ENCODE results near the gene POTED. TPM values are rescaled to one million over a fixed set of nuclear protein-coding genes. Genes with fewer than 3 reads are reported as not detected.
"Not testable (repeated sequence)": the region's sequence is repeated elsewhere in the genome, so short reads cannot be mapped to it uniquely, and the experiment has no call there.

Gene POTED
- not detected in 2 replicates for total RNA-seq (2014; rRNA removed; shearing (Covaris generic); ENCODE audit: low replicate concordance)

GRCh38 chr21:13609477-13609876, at the start of gene POTED:
Gene POTED (plus strand): TSS chr21:13609777. CDS start chr21:13610229, 452 bp downstream.
- in situ Hi-C loops (cut with HindIII; ENCODE audit: low pct_unique_long_range_greater_than_20kb, low sequenced_read_pairs); DNase-seq (ENCODE audit: low read depth): not testable (repeated sequence)

GRCh38 chr21:13650101-13650500, 40.5 kb downstream of the POTED start:
- in situ Hi-C loops (cut with HindIII; ENCODE audit: low pct_unique_long_range_greater_than_20kb, low sequenced_read_pairs); DNase-seq (ENCODE audit: low read depth): not testable (repeated sequence)

- DNase-seq (ENCODE audit: low read depth); in situ Hi-C loops (cut with HindIII; ENCODE audit: low pct_unique_long_range_greater_than_20kb, low sequenced_read_pairs): not testable (repeated sequence)
Measured at GRCh38 chr21:13651746-13652145, 42.2 kb downstream of the POTED start.

Data from Caki2 (cell line).